ENCODE measurements around the gene EFHD1.

DNA sequence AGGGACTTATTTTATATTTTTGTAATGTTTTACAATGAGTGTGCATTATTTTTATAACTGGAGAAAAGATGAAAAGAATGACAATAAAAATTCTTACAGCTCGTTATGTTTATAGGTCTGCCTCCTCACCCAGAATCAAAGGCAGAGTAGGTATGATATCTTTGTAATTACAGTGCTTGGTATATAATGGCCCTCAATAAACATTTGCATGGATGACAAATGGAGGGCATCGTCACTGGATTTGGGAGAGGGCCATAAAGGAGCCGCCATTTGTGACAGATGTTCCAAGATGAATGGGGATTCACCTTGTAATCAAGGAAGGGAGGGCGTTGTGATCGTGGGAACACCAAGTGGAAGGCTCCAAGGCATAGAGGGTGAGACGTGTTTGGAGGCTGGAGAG lies 41.1 kb downstream of the EFHD1 start:
- TF ChIP-seq, protein P1, sequence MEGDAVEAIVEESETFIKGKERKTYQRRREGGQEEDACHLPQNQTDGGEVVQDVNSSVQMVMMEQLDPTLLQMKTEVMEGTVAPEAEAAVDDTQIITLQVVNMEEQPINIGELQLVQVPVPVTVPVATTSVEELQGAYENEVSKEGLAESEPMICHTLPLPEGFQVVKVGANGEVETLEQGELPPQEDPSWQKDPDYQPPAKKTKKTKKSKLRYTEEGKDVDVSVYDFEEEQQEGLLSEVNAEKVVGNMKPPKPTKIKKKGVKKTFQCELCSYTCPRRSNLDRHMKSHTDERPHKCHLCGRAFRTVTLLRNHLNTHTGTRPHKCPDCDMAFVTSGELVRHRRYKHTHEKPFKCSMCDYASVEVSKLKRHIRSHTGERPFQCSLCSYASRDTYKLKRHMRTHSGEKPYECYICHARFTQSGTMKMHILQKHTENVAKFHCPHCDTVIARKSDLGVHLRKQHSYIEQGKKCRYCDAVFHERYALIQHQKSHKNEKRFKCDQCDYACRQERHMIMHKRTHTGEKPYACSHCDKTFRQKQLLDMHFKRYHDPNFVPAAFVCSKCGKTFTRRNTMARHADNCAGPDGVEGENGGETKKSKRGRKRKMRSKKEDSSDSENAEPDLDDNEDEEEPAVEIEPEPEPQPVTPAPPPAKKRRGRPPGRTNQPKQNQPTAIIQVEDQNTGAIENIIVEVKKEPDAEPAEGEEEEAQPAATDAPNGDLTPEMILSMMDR (conservative IDR thresholded peaks at IDR 0.05; ENCODE audit: low read depth, low read length): no peak
- TF ChIP-seq EZH2 (IDR thresholded peaks at IDR 0.05; ENCODE audit: borderline replicate concordance, low read depth, low read length, poor library complexity, severe bottlenecking): no peak
